Suprapubic skin (tissue), 4 donors: ENCODE results near the gene ATG14.

Source experiments
- CTCF ChIP-seq, 2 donors: fragments of 200-600 bp in 1 of 2; fragments of 450-650 bp in 1 of 2; sonication (generic) in 1 of 2; IDR thresholded peaks; one replicate each; pipeline ENCODE4 v1.5.1; 2016 to 2019; ENCODE audit warnings: antibody characterized with exemption in 2 of 2, mild to moderate bottlenecking in 1 of 2, moderate library complexity in 1 of 2
- EP300 ChIP-seq: sonication (generic); formaldehyde crosslinking; IDR thresholded peaks from one replicate; pipeline ENCODE4 v1.6.1; 2017; ENCODE audit warnings: antibody characterized with exemption
- POLR2A ChIP-seq, 2 donors: fragments of 450-650 bp; IDR thresholded peaks; one replicate each; pipeline ENCODE4 v1.6.1; 2017; ENCODE audit warnings: antibody characterized with exemption in 2 of 2, mild to moderate bottlenecking in 2 of 2, moderate library complexity in 2 of 2
- POLR2AphosphoS5 ChIP-seq, 3 donors: sonication (generic); formaldehyde crosslinking; IDR thresholded peaks; one replicate each; pipeline ENCODE4 v1.6.1; 2017; ENCODE audit warnings: antibody characterized with exemption in 3 of 3

- TF ChIP-seq CTCF (IDR thresholded peaks at IDR 0.05) (no peak), POLR2A (IDR thresholded peaks at IDR 0.05) (no peak), EP300 (no peak), POLR2AphosphoS5 (IDR thresholded peaks at IDR 0.05) (no peak)
These were observed 38.8 kb downstream of the ATG14 start for GRCh38 chr14:55372825-55373224.
